DMS114 treated with DMSO at 0.1 percent for 48 hours (cell line): ENCODE data around the gene CSKMT.
"Not testable (repeated sequence)": the region's sequence is repeated elsewhere in the genome, so short reads cannot be mapped to it uniquely, and the experiment has no call there.

Experiments used
- DNase-seq: peaks from one replicate; lab custom pipeline; 2025; ENCODE audit not compliant: unreplicated experiment; lab: John Stamatoyannopoulos, UW

Gene CSKMT

GRCh38 chr11:62654297-62654696, 10.8 kb upstream of the CSKMT start:
- no peak for DNase-seq

GRCh38 chr11:62656796-62657429, 8.2 kb upstream of the CSKMT start:
- no peak for DNase-seq

GRCh38 chr11:62664405-62665074, 572 bp upstream of the CSKMT start:
- peak; percentile 79 for DNase-seq

DNA sequence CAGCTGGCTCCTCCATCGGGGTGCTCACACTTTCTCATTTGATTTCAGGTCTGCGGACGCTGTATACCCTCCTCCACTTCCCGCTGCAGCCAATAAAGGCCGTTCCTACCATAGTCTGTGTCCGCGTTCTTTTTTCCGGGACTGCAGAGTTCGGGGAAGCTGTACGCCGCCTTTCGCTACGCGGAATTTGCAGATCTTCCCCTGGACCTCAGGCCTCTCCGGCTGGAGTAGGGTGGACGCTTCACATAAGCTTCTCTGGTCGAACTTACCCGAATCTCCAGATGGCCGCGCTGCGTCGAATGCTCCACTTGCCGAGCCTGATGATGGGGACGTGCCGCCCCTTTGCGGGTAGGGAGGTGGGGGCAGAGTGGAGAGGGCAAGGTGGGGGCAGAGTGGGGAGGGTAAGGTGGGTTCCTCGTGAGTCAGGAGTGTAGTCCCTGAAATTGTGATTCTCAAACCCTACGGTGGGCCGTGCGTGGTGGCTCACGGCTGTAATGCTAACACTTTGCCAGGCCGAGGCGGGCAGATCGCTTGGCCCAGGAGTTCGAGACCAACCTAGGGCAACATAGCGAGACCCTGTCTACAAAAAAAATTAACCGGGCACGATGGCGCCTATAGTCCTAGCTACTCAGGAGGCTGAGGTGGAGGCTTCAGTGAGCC, 617 bp downstream of the CSKMT start:
- no peak for DNase-seq

DNA sequence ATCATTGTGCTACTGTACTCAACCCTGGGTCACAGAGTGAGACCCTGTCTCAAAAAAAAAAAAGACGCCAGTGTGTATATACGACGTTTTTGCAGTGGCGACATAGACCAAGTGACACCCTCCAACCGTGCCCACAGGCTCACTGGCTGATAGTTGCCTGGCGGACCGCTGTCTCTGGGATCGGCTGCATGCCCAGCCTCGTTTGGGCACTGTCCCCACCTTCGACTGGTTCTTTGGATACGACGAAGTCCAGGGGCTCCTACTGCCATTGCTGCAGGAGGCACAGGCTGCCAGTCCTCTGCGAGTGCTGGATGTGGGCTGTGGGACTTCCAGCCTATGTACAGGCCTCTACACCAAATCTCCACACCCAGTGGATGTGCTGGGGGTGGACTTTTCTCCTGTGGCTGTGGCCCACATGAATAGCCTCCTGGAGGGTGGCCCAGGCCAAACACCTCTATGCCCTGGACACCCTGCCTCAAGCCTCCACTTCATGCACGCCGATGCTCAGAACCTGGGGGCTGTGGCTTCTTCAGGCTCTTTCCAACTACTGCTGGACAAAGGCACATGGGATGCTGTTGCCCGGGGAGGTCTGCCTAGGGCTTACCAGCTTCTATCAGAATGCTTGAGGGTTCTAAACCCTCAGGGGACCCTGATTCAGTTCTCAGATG, 1.3 kb downstream of the CSKMT start:
- no peak for DNase-seq

GRCh38 chr11:62667460-62667859, 2.3 kb downstream of the CSKMT start:
- DNase-seq: no peak

GRCh38 chr11:62669420-62670161, 4.5 kb downstream of the CSKMT start:
- no peak for DNase-seq

GRCh38 chr11:62671236-62671607, 6.1 kb downstream of the CSKMT start:
- DNase-seq: peak; percentile 82

DNA sequence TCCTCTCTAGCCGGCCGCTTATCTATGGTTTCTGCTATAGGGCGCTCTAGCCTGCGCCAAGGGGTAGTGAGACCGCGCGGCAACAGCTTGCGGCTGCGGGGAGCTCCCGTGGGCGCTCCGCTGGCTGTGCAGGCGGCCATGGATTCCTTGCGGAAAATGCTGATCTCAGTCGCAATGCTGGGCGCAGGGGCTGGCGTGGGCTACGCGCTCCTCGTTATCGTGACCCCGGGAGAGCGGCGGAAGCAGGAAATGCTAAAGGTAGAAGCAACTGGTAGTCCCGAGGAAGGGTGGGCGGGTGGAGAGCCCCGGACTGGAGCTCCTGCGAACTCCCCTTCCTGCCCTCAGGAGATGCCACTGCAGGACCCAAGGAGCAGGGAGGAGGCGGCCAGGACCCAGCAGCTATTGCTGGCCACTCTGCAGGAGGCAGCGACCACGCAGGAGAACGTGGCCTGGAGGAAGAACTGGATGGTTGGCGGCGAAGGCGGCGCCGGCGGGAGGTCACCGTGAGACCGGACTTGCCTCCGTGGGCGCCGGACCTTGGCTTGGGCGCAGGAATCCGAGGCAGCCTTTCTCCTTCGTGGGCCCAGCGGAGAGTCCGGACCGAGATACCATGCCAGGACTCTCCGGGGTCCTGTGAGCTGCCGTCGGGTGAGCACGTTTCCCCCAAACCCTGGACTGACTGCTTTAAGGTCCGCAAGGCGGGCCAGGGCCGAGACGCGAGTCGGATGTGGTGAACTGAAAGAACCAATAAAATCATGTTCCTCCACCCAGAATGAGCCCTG, 6.7 kb downstream of the CSKMT start, which contains the start of the genes LBHD1 and UQCC3:
LBHD1 (minus strand) TSS at position 660 of the 782 bp plus-strand sequence. CDS start 2,236 bp downstream, outside the sequence.
UQCC3 (plus strand) TSS at position 66 of the 782 bp plus-strand sequence; CDS start at position 139, 73 bp downstream.
- peak; percentile 80 for DNase-seq

DNA sequence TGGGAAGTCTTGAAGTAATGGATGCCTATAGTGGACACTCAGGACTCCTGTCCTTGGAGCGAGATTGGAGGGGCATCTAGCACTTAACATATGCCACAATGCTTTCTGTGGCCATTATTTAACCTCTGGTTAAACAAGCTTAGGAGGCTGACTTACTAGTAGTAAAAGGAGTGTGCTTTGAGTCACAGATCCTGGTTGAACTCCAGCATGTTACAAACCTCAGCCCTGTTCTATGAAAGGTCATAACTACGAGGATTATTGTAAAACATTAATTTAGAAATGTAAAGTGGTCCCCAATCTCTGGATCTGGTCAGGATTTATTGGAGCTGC, 8.0 kb downstream of the CSKMT start:
- DNase-seq: no peak

GRCh38 chr11:62675415-62675814, 10.3 kb downstream of the CSKMT start:
- not testable (repeated sequence) for DNase-seq

DNA sequence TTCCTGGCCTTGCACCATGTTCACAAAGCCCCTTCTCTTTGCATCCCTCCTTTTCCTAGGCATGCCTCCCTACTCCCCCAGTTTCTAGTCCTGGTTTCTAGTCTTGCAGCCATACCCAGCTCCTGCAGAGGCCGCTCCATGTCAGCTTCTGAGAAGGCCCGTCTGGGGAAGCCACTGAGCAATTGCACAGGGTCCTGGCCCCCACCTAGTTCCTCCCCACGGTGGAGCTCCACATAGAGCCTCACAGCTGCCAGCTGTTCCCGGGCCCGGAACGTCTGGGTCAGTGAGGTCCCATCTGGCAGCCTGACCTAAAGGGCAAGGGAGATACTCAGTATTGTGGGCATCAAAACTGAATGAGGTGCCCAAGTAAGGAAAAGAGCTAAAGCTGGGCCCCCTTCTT, 11.6 kb downstream of the CSKMT start:
- DNase-seq: no peak

GRCh38 chr11:62677156-62677555, 12.0 kb downstream of the CSKMT start:
- DNase-seq: no peak

DNA sequence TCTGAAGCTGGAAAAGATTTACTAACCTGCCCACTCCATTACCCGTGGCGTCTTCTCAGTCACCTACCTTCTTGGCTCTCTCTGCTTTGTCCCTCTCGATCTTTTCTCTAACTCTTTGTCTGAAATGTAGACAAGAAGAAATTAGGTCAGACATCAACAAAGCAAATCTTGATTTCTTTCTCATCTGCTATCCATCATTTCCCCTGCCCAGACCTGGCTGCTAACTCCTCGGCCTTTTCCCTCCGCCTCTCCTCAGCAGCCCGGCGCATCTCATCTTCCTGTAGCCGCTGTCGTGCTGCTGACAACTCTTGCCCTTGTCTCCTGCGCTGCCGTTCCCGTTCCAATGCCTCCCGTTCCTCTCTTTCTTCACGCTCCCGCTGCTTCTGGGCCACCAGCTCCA, 12.6 kb downstream of the CSKMT start:
- DNase-seq: no peak

- no peak for DNase-seq
Measured at GRCh38 chr11:62678433-62678769, 13.3 kb downstream of the CSKMT start.

DNA sequence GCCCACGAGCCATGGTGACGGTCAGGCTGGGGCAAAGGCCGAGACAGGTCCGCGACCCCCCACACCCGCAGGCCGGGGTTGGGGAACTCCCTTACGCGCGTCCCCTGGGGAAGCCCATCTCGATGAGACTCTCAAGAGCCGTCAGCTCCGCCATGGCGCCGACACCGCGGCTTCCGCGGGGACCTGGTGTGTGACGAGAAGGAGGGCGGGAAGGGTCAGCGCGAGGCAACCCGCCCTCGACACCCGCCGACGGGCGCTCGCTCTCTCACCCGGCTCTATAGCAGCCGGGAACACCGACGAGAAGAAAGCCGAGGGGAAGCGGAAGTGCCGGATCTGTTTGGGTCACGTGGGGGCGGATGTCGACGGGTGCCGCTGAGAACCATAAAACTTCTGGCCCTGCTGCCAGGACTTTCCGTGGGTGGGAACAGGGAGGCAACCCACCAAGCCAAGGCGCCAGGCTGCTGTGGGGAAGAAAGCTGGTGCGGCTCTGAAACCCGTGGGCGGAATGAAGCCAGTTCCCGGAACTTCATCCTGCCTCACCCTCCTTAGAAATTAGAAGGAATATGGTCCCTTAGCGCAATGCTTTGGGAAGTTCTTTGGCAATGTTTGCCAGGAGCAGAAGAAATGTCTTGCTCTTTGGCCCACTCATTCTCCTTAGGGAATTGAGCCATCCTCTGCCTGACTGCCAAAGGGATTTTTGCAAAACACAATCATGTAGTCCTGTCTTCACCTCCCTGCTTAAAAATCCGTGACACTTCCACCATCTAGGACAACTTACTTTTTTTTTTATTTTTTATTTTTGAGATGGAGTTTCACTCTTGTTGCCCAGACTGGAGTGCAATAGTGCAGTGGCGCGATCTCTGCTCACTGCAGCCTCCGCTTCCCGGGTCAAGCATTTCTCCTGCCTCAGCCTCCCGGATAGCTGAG, 13.9 kb downstream of the CSKMT start, which contains the start of gene UBXN1:
UBXN1 (minus strand) TSS at position 304 of the 927 bp plus-strand sequence; CDS start at position 154, 150 bp downstream.
- DNase-seq: peak; percentile 87

GRCh38 chr11:62680825-62681240, 15.7 kb downstream of the CSKMT start:
- peak; percentile 83 for DNase-seq

- no peak for DNase-seq
Measured at GRCh38 chr11:62682518-62682917, 17.4 kb downstream of the CSKMT start.
